ENCODE data around the gene RPSA.
"Not testable (repeated sequence)": the region's sequence is repeated elsewhere in the genome, so short reads cannot be mapped to it uniquely, and the experiment has no call there.

Gene RPSA

DNA sequence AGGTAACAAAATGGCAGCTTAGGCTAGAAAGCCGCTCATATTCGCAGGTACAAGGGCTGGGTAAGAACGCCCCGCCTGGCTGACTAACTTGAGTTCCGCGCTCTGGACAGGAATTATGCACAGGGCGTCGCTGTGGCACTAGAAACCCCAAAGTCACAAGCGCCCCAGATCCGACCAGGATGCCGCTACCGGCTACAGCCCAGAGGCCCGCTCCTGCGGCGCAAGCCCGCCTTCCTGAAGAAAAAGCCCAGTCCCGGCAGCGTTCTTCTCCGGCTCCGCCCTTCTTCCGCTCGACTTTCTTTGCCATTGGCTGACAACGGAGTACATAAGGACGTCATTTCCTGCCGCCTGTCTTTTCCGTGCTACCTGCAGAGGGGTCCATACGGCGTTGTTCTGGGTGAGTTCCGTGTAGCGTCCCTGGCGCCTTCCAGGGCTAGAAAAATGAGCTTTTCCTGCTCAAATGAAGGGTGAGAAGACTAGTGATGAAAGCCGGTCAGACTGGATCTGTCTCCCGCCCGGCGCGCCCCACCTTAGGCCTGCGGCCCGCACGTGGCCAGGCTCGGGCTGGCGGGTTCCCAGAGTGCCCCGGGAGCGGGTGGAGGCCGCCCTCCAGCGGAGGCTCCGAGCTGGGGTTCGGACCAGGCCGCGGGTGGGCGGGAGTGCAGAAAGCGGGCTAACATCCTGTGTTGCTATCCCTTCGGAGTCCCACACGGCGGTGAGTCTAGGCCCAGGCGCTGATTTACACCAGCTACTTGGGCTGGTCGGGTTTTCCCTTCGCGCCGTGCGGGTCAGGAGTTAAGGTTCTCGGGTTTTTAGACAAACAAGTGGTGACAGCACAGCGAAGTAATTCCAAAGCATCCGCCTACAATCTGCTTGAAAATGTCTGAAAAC lies at the start of gene RPSA:
TSS of gene RPSA (plus strand) at position 353 of the 891 bp plus-strand sequence. CDS start 934 bp downstream, outside the sequence.
- DNase-seq, result peak; percentile 99

DNA sequence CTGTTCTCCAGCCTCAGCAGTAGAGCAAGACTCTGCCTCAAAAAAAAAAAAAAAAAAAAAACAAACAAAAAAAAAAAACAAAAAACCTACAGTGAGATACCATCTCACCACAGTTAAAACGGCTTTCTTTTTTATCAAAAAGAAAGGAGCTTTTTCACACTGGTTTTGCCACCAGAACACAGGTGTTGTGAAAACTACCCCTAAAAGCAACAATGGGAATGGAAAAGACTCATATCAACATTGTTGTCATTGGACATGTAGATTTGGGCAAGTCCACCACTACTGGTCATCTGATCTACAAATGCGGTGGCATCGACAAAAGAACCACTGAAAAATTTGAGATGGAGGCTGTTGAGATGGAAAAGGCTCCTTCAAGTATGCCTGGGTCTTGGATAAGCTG lies 48.2 kb upstream of the RPSA start:
- DNase-seq, result peak; percentile 40

DNA sequence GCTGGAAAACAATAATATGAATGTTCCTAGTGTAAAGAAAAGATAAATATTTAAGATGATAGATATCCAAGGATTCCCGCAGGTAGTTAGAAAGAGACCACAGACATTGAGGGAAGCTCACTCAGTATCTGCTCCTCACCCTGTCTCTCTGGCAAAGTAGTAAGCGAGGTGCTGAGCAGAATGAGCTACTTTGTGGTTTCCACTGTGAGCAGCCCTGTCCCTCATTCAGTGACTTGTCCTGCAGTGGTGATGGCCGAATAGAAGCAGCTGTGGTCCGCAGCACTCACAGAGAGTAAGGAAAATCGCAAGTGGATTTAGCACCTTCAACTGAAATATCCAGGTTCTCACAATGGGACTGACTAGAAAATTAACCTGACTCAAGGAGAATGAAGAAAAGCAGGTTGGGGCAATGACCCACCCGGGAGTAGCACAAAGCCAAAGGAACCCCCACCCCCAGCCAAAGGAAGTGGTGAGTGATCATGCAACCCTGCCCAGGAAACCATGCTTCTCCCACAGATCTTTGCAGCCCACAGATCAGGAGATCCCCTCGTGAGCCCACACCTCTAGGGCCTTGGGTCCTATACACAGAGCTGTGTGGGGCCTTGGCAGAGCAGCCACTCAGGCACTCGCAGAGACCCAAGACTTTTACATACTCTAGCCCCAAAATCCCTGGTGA lies 45.1 kb upstream of the RPSA start:
- peak; percentile 83 for DNase-seq

DNA sequence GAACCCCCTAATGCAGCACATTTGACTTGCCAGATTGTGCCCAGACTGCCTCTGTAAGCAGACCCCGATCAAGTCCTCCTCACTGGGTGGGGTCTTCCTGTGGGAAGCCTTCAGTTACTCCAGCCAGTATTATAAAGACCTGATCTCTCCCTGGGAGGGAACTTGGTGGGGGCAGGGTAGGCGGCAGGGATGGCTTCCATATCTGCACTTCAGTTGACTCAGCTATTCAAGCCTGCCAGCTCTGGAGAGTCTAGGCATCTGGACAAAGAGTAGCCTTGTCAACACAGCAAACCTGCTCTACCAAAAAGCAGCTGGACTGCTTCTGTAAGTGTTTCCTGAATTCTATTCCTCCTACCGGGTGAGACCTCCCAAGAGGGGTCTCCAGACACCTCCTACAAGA lies 44.3 kb upstream of the RPSA start:
- no peak for DNase-seq

DNA sequence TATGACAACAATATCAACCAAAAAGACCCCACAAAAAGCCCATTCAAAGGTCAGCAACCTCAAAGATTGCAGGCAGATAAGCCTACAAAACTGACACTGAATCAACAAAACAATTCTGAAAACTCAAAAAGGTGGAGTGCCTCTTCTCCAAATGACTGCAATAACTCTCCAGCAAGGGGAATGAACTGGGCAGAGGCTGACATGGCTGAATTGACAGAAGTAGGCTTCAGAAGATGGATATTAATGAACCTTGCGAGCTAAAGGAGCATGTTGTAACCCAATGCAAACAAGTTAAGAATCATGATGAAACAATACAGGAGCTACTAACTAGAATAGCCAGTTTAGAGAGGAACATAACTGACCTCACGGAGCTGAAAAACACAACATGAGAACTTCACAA lies 43.7 kb upstream of the RPSA start:
- no peak for DNase-seq

DNA sequence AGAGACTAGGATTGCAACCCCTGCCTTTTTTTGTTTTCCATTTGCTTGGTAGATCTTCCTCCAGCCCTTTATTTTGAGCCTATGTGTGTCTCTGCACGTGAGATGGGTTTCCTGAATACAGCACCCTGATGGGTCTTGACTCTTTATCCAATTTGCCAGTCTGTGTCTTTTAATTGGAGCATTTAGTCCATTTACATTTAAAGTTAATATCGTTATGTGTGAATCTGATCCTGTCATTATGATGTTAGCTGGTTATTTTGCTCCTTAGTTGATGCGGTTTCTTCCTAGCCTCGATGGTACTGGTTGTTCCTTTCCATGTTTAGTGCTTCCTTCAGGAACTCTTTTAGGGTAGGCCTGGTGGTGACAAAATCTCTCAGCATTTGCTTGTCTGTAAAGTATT lies 36.1 kb upstream of the RPSA start:
- not testable (repeated sequence) for DNase-seq

DNA sequence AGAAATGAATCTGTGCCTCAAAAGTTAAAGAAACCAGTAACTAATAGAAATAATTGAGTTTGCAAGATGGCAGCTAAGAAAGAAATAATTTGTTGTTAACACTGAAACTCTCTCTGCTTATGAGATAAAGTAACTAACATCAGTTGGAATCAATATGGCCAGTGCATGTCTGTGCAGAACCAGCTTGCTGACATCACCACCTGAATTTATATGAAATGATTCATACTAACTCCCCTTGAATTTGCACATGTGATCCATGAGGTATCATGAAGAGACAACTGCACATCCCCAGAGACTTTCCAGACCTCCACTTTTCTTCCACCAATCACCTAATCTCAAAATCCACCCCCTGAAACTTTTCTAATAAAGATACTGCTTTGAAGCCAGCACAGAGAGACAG lies 33.7 kb upstream of the RPSA start:
- no peak for DNase-seq

DNA sequence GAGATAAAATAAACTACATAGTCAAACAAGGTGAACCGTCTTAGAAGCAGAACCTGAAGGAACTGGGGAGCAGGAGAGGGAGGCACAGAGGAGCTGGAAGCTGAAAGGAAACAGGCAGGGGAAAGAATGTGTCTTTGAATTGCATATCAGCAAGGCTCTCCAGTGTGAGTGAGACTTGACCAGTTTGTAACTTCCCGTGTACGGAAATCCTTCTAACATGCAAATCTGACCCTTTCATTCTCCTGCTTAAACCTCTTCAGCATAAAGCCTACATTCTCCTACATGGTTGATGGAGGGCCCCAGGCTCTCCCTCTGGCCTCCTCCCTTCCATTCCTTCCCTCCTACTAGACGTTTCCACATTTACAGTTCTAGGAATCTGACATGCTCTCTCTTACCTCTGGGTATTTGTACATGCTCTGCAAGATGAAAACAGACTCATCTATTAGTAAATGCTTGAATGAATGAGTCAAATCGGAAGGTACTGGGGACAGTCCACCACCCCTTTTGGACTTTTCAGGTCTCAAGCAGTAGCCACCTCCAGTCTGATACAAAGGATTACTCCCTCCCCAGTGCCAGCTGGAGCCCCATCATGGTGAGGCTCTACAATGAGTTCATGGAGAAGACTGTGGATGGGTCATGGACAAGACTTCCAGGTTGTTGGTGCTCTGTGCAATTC lies 29.4 kb upstream of the RPSA start:
- no peak for DNase-seq

DNA sequence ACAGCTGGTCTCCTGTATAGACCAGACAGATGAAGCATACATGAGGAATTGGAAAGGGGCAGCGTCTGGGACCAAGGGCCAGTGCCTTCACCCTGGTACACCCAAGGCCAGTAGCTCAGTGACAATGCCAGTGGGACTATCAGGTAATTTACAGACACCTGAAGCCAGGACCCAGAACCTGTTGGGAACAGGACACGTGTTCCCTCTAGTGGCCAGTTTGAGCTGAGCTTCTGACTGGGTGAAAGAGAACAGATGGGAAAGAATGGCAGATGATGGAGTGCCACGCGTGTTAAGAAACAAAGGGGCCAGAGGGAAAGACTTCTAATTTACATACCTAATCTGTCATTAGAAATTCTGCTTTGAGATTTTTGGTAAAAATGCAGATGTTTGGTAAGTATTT lies 28.4 kb upstream of the RPSA start:
- peak; percentile 71 for DNase-seq

DNA sequence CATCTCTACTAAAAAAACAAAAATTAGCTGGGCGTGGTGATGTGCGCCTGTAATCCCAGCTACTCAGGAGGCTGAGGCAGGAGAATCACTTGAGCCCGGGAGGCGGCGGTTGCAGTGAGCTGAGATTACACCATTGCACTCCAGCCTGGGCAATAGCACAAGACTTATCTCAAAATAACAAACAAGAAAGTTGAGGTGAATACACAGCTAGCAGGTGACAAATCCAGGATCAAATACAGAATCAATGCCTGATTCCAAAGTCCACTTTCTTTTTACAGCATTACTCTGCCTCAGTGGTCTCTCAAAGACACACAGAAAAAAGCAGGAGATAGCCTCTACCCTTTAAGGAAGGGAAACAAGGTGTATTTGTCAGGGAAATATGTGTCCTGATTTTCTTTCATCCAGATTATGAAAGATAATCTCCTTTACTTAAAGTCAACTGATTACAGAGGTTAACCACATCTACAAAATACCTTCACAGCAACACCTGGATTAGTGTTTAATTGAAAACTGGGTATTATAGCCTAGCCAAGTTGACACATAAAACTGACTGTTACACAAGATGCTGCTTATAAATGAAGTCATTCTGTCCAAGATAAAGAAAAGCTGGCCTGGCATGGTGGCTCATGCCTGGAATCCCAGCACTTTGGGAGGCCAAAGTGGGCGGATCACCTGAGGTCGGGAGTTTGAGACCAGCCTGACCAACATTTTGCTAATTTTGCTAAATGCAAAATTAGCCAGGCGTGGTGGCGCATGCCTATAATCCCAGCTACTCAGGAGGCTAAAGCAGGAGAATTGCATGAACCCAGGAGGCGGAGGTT lies 27.4 kb upstream of the RPSA start:
- no peak for DNase-seq

DNA sequence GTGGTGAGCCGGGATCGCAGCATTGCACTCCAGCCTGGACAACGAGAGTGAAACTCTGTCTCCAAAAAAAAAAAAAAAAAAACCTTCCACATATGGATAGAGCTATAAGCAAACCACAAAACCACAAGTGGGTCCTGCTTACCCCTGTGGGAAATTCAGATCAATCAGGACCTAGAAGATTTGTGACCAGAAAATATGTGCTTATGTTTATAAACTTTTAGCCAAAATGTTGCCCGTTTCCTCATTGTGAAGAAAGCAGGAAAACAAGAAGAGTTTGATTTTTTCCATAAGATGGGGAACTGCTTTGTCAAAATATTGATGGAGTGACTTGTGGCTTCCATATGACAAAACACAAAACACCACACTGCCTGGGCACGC lies 26.8 kb upstream of the RPSA start:
- no peak for DNase-seq

DNA sequence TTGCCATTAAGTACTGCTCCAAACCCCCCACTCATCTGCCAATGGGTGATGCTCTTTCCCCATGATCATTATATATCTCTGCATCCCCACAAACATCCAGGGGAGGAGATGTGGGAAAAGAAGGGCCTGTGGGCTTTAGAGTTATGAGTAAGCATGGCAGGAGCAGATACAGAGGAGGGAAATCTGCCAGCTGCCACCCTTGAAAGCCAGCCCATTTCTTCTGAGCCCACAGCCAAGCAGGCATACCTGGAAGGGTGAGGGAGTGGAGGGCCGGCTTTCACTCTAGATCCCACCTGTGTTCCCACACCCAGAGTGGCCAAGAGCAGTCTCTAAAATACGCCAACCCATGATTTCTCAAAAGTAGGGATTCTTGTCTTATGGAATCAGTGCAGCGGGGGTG lies 25.1 kb upstream of the RPSA start:
- no peak for DNase-seq

DNA sequence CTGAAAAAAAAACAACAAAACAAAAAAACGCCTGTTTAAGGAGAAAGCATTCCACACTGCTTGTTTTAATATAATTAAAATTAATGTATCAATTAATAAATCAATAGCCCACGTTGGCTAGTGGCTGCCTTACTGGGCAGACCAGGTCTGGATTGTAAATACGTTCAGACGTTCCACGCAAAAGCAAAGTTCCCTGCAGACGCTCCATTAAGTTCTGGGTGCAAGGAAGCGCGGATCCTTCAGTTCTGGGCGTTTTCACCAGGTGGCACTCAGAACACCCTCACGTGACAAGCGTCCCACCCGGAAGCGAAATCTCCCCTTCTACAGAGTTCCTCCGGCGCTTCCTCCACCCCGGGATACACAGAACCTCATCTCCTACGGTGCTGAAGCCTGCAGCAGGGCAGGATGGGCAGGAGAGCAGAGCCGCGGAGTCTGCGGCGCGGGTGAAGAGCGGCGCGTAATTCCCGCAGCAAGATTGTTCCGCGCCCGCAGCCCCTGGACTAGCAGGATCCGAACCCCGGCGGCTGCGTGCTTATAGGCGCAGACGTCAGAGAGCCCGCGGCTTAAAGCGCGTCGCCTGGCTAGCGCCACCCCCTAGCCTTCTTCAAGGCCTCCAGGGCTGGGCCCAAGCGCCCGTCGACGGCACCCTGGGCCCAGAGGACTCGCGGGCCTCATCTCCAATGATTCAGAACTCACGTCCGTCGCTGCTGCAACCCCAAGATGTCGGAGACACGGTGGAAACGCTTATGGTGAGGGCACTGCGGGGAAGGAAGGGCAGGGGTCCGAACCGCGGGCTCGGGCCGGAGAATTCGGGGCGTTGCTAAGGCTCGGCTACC lies 23.3 kb upstream of the RPSA start, which contains the start of gene SLC25A38:
TSS of gene SLC25A38 (plus strand) at position 326 of the 836 bp plus-strand sequence. CDS start at position 681, 355 bp downstream.
- DNase-seq, result peak; percentile 86

DNA sequence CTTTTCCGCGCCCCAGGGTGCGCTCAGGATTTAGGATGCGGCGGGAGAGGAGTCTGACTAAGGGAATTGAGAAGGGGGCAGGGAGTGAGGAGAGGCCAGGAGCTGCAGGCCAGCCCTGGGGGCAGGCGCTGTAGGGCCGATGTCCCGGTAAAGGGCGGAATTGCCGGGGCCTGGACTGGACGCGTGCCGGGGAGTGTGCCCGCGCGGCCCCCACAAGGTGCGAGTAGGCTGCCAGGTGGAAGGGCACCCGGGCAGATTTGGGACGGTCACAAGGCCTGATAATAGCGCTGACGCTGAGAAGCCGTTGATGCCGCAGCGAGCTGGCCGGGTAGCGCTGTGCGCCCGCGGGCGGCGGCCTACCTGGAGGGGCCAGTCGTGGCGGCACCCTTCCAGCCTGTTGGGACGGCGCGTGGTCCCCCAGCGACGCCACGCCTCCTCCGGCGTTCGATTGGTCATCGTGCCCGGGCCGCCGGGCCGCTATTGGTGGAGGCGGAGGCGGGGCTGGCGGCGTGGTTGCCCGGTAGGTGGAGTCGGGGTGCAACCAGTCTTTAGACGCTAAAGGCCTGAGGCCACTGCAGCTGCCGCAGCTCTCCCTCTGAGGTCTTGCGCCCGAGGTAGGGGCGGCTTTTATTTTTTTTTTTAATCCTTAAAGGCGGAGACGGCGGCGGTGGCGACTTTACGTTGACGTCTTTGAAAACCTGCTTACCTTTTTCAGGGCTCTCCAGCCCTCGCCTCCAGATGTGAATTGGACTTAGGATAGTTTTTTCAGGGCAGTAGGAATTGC lies 22.4 kb upstream of the RPSA start:
- DNase-seq, result peak; percentile 97

DNA sequence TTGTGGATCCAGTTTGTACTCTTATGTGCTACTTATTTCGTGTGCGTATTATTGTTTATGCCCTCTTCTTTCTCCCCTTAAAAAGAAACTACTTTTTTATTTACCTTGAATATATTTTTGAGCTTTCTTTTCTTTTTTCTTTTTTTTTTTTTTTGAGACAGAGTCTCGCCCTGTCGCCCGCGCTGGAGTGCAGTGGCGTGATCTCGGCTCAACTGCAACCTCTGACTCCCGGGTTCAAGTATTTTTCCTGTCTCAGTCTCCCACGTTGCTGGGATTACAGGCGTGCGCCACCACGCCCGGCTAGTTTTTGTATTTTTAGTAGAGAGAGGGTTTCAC lies 21.9 kb upstream of the RPSA start:
- no peak for DNase-seq

DNA sequence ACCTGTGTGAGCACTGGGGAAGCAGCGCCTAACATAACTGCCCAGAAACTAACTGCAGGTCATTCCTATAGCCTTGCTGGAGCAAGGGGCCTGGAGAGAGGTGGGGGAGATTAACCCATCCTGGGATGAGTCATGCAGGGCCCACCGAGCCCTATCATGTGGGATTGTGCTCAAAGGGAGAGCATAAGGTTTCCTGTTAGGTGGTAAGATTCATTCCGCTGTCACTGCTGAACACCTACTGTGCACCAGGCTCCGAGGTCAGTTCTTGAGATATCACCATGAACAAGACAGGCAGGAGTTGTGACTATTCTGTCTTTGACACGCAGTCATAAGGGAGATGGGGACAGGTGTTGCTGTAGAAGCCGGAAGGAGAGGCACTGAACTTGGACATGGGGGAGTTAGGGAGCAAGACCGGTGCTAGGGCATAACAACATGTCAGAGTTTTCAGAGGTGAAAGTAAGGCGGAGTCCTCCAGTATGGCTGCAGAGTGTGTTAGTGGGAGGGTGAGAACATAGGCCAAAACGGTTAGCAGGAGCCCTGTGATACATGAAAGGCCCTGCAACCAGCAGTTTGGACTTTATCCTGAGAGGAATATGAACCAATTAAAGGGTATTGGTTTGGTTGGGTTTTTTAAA lies 20.9 kb upstream of the RPSA start:
- DNase-seq, result peak; percentile 25

DNA sequence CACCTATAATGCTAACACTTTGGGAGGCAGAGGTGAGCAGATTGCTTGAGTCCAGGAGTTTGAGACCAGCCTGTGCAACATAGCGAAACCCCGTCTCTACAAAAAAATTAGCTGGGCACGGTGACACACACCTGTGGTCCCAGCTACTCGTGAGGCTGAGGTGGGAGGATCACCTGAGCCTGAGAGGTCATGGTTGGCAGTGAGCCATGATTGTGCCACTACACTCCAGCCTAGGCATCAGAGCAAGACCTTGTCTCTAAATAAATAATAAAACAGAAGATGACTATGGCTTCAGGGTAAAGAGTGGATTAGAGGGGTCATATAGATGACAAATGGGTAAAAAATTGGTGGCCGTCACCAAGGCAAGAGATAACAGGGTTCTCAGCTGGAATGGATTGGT lies 20.2 kb upstream of the RPSA start:
- no peak for DNase-seq

DNA sequence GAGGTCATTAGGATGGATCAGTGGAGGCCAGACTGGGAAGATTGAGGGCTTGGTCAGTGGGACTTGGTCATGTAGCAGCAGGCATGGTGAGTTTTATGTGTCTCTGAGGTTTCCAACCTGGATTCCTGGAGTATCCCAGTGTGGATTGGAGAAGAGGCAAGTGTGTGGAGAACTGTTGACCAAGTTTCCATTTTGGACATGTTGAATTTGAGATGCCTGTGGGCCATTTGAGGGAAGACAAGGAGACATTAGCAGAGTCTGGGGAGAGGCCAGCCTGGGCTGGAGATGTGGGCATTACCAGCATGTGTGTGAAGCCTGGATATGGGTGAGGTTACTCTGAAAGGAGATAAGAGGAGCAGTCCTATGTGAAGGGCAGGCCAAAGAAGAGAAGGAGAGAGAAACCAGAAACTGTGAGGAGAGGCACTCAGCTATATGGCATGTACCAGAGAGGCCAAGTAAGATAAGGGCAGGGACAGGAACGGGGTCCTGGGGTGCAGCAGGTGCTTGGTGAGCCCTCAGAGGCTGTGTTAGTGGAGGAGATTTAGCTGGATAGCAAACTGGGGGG lies 19.0 kb upstream of the RPSA start:
- DNase-seq, result no peak

DNA sequence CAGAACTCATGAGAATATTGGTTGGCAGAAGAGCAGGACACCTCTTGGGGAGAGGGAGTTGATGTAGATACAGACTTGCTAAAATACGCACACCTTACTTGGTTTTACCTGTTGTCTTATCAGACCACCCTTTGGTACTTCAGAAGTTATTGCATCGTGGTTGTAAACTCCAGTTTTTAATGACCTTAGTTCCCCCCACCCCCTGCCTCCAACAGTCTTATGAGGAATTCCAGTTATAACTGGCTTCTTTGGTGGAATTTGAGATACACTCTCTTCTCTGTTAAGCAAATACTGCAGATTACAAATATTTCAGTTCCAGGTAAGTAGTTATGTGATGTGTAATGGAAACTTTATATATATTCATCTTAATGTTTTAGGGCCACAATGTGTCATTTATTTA lies 18.4 kb upstream of the RPSA start:
- no peak for DNase-seq

DNA sequence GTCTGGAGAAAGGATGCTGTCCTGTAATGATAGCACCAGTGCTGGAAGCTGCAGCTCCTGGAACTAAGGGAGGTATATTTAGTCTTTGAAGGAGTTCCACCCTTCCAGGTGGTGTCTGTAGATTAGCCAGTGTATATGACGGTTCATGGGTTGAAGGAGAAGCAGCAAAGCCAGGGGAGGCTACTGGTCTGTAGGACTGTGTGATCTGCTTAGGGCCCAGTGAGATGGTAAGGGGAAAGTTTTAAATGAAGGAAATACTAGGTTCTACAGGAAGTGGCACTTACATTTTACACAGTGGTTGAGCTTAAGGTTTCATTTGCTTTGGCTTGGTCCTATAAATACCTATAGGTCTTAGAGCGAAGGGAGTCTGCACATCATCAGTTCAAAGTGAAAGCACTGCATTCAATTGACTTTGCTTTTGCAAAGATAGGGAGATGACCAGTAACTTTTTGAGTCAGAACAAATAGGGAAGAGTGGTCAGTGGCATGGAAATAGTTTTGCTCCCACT lies 17.7 kb upstream of the RPSA start:
- peak; percentile 30 for DNase-seq
